ENCODE data around the gene HLCS.

The HLCS gene

DNA sequence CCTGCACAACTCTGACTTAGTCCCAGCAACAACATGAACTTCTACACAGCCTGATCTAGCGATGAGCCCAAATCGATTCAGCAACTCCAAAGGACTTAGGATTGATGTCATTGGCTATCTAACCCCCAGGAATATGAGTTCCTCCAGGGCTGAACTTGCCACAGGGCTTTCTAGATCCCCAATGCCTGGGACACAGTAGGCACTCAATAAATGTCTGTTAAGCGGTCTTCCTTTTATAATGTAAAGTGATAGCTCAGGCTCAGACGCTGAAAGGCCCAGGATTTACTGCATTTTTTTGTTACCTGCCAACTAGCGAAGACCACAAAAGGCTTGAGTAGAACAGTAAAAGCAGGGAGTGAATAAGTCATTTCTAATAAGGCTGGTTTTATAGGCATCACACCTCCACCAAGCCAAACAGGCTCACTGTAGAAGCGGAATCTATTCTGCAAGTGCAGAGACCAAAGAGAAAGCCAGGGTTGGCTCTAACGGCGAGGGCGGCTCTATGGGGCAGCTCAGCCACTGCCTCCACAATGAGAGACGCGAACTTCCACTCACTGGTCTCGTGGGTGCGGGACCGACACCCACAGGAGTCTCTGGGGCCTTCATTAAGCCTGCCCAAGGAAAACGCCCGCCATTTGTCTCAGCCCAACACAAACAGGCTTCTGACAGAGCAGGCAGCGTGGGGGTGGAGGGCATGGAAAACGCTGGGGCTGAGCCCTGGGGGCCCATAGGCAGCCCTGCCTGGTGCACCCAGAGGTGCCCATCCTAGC, 52.0 kb downstream of the HLCS start:
- DNase-seq = no peak

DNA sequence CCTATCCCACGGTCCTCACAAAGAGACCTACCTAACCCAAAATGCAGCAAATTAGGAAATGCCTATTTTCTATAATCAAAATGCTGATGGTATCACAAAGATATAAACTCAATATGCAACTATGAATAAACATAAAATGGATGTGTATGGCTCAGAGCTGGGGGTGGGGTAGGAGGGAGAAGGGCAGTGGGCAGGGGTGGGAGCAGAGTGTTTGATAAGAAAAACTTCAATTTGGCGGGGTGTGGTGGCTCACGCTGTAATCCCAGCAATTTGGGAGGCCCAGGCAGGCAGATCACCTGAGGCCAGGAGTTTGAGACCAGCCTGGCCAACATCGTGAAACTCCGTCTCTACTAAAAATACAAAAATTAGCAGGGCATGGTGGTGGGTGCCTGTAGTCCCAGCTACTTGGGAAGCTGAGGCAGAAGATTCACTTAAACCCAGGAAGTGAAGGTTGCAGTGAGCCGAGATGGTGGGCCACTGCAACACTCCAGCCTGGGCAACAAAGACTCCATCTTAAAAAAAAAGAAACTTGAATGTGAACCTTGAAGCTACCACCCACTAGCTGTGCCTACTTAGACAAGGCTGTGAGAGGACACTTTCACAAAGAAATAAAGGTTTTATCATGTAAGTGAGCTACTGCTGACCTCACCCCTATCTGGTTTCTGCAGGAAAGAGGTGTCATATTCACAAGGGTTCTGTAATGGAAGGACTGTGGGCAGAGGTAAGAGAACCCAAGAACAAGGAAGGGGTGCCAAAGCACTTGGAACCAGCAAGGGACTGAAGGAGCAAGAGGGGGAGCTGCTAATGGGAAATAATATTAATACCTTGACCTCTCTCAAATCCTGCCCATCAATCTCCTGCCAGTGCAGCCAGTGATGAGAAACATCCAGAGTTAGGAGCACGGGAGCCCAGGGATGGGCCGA, 53.0 kb downstream of the HLCS start:
- no peak for DNase-seq

DNA sequence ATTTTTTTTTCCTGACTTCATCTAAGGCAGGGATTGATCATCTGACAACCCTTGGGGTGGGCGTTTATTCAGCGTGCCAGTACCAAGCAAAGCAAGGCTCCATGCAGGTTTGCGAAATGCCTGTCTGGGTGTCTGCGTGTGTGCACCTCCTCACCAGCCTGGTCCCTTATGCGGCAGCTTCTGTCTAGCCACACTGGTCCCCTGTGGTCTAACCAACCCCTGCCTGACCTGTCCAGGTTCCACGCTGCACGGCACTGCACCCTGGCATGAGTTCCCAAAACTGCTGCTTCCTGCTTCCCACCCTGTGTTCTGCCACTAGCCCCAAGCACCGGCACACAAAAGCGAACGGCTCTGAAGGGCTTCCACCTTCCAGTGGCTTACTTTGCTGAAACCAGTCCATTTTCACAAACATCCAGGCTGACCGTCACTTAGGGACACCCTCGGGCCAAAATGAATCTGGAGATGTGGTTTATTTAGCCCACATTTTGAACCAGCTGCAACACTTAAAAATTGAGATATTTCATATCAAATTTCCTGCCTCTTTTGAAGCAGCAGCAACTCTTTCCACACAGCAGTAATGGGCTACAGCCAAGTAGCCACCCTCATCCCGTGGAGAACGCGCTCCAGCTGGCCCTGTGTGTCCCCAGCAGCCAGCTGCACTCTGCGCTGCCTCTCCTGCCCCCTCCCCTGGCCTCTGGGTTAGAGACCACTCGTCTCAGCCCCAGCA, 55.7 kb downstream of the HLCS start:
- no peak for DNase-seq

DNA sequence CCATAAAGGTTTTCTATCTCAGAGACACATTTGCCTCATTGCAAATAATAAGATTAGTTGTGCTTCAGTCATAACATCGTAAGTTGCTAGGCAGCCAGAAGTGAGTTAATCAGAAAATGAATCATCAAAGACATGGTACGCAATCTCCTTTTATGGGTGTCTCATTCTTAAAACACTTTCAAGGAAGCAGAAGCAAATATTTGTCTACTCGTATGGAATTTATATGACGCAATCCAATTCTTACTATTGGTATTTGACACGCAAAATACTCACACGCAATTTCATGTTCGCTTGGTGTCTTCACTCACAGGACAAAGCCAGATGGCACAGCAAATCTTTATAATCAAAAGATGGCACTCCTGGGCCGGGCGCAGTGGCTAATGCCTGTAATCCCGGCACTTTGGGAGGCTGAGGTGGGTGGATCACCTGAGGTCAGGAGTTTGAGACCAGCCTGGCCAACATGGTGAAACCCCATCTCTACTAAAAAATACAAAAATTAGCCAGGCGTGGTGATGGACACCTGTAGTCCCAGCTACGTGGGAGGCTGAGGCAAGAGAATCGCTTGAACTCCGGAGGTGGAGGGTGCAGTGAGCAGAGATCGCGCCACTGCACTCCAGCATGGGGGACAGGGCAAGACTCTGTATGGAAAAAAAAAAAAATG, 56.4 kb downstream of the HLCS start:
- DNase-seq = no peak

DNA sequence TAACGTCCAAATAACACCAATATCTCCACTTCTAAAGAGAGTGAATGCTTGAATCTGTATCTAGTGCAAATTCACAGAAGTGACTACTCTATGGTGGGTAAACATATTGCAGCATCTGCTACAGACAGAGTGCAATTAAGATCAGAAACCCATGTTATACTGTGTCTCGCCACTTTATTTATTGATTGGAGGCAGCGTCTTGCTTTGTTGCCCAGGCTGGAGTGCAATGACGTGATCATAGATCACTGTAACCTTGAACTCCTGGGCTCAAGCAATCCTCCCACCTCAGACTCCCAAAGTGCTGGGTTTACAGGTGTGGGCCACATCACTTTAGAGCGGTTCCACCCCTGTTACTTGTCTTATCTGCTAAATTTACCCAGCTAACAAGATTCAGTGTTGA, 57.0 kb downstream of the HLCS start:
- no peak for DNase-seq

DNA sequence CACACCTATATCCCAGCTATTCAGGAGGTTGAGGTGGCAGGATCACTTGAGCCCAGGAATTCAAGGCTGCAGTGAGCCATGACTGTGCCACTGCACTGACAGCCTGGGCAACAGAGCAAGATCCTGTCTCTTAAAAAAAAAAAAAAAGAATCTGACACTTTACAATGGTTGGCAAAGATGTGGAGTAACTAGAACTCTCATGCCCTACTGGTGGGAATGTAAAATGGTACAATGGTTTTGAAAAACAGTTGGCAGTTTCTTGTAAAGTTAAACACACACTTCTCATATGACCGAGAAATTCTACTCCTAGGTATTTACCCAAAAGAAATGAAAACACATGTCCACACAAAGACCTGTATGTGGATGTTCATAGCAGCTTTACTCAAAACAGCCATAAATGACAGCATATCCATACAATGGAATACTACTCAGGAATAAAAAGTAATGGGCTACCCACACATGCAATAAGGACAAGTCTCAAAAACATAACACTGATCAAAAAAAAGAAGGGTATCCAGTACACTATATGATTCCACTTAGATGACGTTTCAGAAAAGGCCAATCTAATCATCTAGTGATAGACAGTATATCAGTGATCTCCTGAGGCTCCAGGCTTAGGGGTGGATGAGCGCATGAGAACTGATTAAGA, 58.1 kb downstream of the HLCS start:
- no peak for DNase-seq

DNA sequence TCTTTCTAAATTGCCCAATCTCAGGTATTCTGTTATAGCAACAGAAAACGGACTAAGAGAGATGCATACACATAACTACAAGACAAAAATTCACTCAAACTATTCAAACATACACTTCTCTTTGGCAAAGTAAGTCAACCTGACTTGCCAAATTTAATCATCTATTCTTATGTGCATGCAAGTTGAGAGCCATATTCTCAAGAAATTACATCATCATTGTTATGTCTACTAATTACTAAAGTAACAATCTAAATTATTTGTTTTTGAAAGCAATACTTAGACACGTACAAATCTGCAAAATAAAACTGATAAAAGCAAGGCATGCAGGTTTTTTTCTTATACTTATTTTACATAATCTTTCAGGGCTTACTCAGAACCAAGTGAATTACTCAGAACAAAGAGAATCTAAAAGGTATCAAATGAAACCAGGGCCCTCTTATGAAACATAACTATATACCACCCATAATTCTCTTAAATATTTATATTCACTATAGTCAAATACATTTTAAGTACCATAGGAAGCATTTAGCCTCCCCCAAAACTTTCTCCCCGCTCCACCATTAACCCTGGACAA, 62.3 kb downstream of the HLCS start:
- no peak for DNase-seq

DNA sequence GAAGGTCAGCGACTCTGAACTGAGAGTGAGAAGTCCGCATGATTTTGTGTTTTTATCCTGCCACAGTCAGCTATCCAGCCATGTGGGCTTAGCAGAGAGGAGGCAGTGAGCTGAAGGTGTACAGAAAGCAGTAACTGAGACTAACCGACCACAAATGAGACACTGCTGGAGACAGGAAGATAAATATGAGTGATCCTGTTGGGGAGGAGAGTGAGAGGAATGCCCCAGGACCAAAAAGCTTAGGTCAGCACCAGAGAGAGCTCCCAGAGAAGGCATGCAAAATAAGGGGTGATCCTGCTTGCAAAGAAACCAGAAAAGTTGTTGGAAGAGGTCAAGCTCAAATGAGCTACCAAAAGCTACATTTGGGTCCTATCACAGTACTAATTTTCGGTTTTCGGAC, 63.7 kb downstream of the HLCS start:
- DNase-seq = no peak

DNA sequence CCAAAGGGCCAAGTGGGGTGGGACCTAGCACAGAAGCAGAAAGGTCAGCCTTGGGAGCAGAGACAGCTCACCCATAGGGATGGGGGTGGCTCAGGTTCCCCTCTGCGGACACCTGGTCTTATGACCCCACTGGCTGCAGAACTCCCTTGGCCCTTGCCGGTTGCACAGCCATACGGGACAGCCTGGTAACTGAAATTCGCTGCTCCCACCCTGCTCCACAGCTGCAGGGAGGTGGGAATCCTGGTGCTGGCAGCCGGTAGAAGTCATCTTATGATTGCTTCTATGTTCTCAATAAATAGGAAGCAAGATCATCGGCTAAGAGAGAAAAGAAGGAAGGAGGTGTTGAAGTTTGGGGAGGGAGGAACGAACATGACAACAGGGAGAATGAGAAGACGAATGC, 64.1 kb downstream of the HLCS start:
- DNase-seq = no peak

DNA sequence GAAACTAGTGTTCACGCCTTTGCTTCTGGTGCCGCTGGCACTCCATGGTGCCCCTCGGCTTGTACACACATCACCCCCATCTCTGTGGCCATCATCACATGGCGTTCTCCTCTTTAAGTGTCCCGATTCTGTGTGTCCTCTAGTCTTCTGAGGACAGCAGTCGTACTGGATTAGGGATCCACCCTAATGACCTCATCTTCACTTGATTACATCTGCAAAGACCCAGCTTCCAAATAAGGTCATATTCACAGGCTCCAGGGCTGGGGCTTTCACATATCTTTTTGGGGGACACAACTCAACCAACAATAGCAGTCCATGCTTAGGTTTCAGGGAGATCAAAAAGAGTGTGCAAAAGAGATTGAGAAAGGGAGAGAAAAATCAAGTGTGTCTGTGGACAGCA, 64.9 kb downstream of the HLCS start:
- no peak for DNase-seq

DNA sequence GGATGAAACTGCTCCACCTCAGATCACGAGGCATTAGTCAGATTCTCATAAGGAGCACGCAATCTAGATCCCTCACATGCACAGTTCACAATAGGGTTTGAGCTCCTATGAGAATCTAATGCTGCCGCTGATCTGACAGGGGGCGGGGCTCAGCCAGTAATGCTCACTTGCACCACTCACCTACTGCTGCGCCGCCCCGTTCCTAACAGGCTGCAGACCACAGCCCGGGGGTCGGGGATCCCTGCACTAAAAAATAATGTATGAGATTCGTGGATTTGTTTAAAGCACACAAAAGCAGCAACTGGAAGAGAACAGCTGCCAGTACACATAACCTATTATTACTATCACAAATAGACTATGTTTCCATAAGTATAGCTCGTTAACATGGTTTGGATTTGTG, 72.9 kb downstream of the HLCS start:
- DNase-seq = no peak

DNA sequence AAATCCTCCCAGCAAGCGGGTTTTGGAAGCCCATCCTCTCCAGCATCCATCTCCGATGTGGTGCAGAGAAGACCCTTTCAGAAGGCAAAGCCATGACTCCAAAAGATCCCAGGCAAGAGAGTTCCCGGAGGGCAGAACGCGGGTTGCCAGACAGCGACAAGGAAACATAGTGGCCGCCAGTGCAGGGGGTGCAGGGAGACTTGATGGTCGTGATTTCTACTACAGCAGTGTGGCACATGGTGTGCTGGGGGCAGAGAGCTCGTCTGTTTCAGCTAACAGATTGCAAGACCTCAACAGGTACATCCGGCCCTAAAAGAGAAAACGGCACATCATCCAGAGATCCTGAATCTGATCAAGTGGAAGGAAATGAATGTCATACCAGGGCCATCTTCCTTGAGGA, 74.3 kb downstream of the HLCS start:
- DNase-seq = no peak

DNA sequence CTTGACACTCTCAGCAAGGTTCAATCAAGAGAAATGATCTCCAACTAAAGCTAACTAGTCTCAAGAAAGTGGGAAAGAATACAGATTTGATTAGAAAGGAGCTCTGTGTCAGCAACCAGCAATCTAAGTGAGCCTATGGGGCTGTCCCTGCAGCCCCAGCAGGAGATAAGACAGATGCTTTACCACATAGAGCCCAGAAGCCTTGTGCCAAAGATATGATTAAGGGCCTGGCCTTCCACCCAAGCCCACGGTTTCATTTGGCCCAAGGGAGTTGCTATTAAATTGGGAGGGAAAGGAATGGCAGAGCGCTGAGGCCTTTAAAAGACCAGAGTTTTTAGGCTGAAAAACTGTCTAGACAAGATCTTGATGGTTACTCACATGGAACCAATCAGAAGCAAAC, 74.8 kb downstream of the HLCS start:
- DNase-seq = no peak

DNA sequence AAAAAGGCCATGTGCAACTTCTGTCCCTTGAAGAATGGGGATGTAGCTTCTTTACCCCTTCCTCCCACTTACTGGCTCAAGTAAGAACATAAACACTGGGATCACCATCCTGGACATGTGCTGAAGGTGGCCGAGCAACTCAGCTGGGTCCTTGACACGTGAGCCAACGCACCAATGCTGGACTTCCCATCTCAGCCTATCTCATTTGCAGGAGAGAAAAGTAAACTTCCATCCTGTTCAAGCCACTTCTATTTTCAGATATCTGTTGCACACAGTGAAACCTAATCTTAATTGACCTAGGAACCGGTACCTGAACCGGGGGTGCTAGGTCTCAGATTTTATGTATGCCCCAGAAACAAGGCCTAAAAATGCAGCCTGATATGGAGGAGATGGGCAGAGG, 75.3 kb downstream of the HLCS start:
- DNase-seq = no peak

DNA sequence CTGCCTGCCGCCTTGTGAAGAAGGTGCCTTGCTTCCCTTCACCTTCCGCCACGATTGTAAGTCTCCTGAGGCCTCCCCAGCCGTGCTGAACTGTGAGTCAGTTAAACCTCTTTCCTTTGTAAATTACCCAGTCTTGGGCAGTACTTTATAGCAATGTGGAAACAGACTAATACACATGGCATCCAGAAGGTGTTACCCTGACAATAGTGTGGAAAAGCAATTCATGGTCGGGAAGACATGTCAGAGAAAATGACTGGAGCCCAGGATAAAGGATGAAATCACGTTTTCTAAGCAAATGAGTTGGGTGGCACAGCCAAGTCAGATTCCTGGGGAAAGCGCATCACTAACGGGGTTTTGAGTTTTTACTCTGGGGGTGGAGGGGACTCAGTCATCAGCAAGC, 76.4 kb downstream of the HLCS start:
- DNase-seq = no peak

DNA sequence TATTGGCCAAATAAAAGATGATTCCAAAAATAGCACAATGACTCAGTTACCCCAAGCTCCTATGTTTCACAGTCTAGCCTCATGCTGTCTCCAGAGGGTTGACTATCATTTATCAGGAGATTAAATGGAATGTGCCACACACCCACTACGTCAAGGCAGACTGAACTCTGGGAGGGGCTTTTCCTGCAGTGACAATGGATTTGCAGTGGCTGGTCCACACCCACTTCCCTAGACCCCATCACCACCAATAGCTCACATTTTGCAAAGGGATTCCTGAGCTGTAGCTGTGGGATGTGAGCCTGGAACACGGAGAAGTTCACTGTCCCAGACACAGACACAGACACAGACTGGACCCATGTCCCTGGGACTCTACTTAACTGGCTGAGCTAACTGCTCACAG, 77.1 kb downstream of the HLCS start:
- no peak for DNase-seq

DNA sequence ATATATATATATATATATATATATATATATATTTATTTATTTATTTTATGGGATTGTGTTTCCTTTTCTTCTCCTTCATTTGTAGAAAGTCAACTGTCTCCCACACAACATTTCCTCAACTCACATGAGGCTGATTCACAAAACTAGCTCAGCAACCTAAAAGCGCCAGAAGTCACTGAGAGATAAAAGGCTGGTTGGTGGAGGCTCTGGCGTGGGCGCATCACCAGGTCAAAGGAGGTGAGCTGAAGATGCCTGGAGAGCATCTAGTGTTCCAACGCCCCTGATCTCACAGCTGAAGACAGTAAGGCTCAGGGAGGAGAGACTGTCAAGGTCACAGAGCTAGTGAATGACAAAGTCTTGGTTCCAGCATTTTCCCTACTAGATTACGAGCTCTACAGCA, 78.0 kb downstream of the HLCS start:
- no peak for DNase-seq

DNA sequence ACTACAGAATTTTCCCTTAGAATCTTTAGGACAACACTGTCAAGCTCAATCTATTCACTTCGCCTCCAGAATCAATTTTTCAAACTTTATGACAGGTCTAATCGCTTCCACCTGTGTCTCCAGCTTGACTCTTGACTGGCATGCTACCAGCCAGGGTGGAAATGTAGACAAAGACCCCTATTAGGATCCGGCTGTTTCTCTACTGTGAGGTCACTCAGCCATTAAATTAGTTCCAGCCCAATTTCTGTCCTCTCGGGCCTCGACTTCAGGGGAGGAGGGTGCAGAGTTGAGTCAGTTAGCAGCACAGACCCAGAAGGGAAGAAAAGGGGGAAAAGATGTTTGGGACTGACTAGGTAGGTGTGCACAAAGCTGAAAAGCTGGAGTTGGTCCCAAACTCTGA, 78.5 kb downstream of the HLCS start:
- DNase-seq = no peak

DNA sequence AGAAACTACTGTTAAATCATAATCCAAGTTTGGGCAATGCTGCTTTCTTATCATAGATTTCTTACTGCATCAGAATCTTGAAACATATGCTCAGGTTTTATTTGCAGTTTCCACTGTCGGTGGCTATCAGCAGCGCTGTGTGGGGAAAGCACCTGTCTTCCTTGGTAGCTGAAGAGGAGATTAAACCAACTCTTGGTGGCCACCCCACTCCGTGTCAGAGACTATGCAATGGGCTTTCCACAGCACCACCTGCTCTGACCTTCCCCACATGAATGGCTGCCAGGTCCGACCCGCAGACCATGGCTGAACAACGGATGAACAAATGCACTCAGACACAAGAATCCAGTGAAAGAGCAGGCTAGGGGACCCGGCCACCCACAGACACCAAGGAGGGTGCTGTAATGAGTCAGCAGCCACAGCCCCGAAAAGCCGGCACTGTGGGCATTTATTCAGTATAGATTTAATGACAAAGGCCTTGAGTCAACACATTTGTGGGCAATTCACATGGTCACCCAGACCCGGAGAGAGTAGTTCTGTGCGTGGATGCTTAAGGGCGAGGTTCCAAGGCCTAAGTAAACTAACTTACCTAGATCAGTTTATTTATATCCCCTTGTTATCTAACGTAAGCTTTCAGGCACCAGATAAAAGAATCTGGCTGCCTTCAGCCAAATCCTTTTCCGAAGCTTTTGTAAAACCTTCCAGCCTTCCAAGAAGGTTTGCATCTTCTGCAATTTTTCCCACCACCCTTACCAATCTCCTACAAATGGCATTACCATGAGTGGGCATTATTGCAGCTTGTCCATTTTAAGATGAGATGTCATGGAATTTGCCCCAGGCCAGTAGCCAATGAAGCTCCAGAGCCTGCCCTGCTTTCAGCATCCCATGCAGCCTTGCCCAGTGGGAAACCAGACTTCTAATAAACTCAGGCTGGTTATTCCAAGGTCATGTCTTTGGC, 82.7 kb downstream of the HLCS start:
- no peak for DNase-seq

DNA sequence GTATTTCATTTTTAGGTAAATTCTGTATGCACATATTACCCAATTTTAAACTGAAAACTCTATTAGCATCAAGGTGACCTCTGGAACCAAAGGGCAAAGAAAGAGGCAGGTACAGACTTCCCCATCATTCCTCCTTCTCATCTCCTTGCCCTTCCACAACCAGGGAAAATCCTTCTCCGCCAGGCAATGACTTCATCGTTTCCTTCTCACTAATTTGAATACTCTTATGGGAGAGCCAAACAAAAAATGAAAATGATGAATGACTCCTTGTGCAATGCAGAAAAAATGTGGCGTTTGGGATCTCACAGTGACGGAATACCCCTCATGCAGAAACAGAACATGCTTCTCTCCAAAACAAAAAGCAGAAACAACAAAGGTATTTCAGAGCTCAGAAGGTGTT, 83.7 kb downstream of the HLCS start:
- no peak for DNase-seq

DNA sequence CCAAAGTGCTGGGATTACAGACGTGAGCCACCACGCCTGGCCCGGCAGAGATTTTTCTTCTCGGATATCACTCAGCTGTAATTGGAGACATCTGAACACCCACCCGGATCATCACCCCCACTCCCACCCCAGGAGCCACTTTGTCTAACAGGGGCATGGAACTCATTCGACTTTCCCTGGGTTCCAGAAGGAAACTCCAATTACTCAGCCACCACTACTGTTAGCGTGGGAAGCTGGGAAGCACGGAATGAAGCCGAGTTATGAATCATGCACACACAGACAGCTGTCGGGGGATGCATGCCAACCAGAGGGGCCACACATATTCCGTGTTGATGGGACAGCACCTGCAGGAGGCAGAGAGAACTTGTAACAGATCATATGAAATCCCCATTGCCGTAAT, 85.2 kb downstream of the HLCS start:
- DNase-seq = no peak
